ENCODE results near the gene PCSK2. TPM values are rescaled to one million over a fixed set of nuclear protein-coding genes. Genes with fewer than 3 reads are reported as not detected.

The PCSK2 gene
- total and polyA plus RNA-seq, 8 donors: 5.4 to 51.0 (median 9.3) TPM

DNA sequence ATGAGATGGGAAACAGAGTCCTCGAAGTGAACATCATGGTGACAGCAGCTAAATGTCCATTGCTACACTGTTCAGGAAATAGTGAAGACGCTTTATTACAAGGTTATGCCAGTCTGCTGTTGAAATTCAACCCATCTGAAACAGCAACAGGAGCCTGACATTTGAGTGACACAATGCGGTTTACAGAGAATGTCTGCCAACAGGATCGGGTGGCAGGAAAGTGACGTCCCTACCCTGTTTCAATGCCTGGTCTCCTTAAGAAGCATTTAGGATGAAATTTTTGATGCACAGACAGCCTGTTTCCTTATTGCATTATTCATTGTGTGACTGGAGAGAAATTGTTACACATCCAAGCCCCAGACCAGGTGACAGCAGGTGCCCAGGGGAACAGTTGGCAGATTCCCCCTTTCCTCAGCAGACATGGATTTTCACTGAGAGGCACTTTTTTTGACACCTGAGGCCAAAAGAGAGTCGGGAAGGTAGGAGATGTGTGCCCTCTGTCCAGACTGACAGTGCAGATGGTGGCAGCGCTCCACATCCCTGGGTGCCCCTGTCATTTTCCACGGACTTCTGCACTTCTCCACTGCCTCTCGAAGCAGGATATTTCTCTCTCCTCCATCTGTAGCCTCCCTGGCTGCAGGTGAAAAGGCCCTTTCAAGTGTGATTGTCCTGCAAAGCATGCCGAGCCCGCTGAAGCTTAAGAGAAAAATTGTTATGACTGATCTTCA is 216.5 kb downstream of the PCSK2 start:
- H3K4me3 ChIP-seq: no peak overlapping the region
- FAIRE-seq (no peak), ATAC-seq (no peak), DNase-seq (no peak)
- H3K9me3 ChIP-seq: no peaks in the 10 kb centered on the region
- no peak overlapping the region for H3K27ac ChIP-seq
- H3K36me3 ChIP-seq: no peaks in the 10 kb centered on the region
- TF ChIP-seq, protein P1, sequence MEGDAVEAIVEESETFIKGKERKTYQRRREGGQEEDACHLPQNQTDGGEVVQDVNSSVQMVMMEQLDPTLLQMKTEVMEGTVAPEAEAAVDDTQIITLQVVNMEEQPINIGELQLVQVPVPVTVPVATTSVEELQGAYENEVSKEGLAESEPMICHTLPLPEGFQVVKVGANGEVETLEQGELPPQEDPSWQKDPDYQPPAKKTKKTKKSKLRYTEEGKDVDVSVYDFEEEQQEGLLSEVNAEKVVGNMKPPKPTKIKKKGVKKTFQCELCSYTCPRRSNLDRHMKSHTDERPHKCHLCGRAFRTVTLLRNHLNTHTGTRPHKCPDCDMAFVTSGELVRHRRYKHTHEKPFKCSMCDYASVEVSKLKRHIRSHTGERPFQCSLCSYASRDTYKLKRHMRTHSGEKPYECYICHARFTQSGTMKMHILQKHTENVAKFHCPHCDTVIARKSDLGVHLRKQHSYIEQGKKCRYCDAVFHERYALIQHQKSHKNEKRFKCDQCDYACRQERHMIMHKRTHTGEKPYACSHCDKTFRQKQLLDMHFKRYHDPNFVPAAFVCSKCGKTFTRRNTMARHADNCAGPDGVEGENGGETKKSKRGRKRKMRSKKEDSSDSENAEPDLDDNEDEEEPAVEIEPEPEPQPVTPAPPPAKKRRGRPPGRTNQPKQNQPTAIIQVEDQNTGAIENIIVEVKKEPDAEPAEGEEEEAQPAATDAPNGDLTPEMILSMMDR (IDR thresholded peaks at IDR 0.05): no peak
- no peaks in the 10 kb centered on the region for H3K4me1 ChIP-seq
- intact Hi-C loops (cut with DNase I): no loop called here
- WGBS, 2 donors: 42 to 51% methylated on average over 11 of the region's 11 CpGs
- H3K27me3 ChIP-seq: peaks cover 0 to 5% (median 2%) of the 10 kb centered on the region in 4 donors

DNA sequence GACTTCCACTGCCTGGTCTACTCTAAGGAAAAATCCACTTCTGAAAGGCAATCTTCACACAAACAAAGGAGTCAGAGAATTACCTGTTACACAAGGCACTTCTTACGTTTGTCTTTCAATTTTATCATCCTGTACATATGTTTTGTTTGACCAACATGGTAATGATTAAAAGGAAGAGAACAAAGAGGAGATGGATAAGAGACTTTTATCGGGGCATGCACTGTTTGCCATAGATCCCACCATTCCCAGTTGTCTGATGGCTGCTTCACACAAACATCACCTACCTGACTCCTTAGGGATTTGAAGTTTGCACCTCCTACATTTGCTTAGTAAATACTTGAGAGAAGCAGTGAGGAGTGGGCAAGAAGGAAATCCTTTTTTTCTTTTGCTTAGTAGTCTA is 217.3 kb downstream of the PCSK2 start:
- TF ChIP-seq, protein P1 (IDR thresholded peaks at IDR 0.05): no peak
- Histone ChIP-seq H3K4me3 (no peak overlapping the region), H3K4me1 (no peaks in the 10 kb centered on the region), H3K9me3 (no peaks in the 10 kb centered on the region), H3K27me3 (peaks cover 0 to 5% (median 2%) of the 10 kb centered on the region in 4 donors), H3K36me3 (no peaks in the 10 kb centered on the region), H3K27ac (no peak overlapping the region)
- intact Hi-C loops (cut with DNase I): no loop called here
- no peak for DNase-seq
- no peak for ATAC-seq
- WGBS, 2 donors: 8 to 11% methylated on average over 2 of the region's 2 CpGs
- FAIRE-seq: no peak

DNA sequence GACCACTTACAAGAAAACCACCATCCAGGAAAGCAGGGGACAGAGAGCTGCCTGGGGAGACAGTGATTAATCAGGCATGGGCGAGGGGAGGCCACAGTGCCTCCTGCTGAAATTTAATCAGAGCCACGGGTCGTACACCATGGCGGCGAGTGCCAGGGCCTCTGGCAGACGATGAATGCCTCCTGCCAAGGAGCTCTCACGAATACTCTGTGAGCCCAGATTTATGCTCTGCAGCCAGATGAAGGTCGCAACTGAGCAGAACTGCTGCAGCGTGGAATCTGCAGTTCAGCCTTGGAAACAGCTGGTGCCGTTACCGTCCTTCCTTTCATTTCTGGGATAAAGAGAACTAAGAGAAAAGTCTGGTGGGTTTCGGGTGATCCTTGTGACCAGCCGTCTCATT is 218.7 kb downstream of the PCSK2 start:
- Histone ChIP-seq H3K4me3 (no peak overlapping the region), H3K27me3 (peaks cover 0 to 5% (median 2%) of the 10 kb centered on the region in 4 donors), H3K4me1 (no peaks in the 10 kb centered on the region), H3K9me3 (no peaks in the 10 kb centered on the region), H3K36me3 (no peaks in the 10 kb centered on the region), H3K27ac (no peak overlapping the region)
- DNase-seq (no peak), ATAC-seq (no peak), FAIRE-seq (no peak)
- TF ChIP-seq, protein P1 (IDR thresholded peaks at IDR 0.05): no peak
- WGBS, 2 donors: 63 to 69% methylated on average over 13 of the region's 13 CpGs
- intact Hi-C loops (cut with DNase I): no loop called here

DNA sequence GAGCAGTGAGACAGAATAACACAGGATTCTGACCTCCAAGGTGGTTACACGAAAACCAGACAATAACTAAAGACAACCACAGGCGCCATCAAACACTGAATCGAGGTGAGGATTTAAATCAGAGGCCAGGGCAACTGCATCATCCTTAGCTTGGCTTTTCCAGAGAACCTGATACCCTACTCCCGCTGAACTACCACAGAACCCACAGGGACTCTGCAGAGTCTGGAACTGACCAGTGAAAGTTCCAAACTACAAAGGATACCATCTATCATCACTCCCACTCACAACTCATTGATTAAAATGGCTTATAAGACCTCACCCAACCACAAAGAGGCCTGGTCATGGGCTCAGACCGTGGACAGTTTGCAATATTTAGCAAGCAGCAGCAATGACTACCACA is 219.3 kb downstream of the PCSK2 start:
- 66 to 79% methylated on average over 5 of the region's 5 CpGs for WGBS, 2 donors
- Histone ChIP-seq H3K27ac (no peak overlapping the region), H3K27me3 (peaks cover 0 to 5% (median 2%) of the 10 kb centered on the region in 4 donors), H3K4me1 (no peaks in the 10 kb centered on the region), H3K36me3 (no peaks in the 10 kb centered on the region), H3K4me3 (no peak overlapping the region), H3K9me3 (no peaks in the 10 kb centered on the region)
- no peak for FAIRE-seq
- intact Hi-C loops (cut with DNase I): no loop called here
- DNase-seq: no peak
- no peak for ATAC-seq
- TF ChIP-seq, protein P1 (IDR thresholded peaks at IDR 0.05): no peak

GRCh38 chr20:17448071-17448470 is 221.2 kb downstream of the PCSK2 start:
- no peaks in the 10 kb centered on the region for H3K27me3 ChIP-seq
- no peak for ATAC-seq
- no peak overlapping the region for H3K4me3 ChIP-seq
- H3K4me1 ChIP-seq: no peaks in the 10 kb centered on the region
- 90 to 96% methylated on average over 2 of the region's 2 CpGs for WGBS, 2 donors
- no peaks in the 10 kb centered on the region for H3K9me3 ChIP-seq
- no peak overlapping the region for H3K27ac ChIP-seq
- no peaks in the 10 kb centered on the region for H3K36me3 ChIP-seq
- no peak for FAIRE-seq
- no peak for DNase-seq
- TF ChIP-seq, protein P1 (IDR thresholded peaks at IDR 0.05): no peak
- intact Hi-C loops (cut with DNase I): no loop called here
